HepG2 (cell line): ENCODE data around the gene OVCH1. TPM values are rescaled to one million over a fixed set of nuclear protein-coding genes. Genes with fewer than 3 reads are reported as not detected.

Source experiments
- ATAC-seq: fragments of 200-7000 bp; cut with Tn5 transposase; 3 replicates; pipeline ENCODE4 v1.9.1; 2020; ENCODE audit warnings: mild to moderate bottlenecking, moderate library complexity
- BruUV-seq: library from RNA; stranded (reverse); fragments of 400-500 nt; replicated peaks from 2 replicates; lab custom pipeline; 2021; lab: Mats Ljungman, UMichigan
- CTCF ChIA-PET: fragments of 300-600 bp; formaldehyde crosslinking; extraction: SDS; loops from one replicate; lab custom pipeline; 2021; ENCODE audit warnings: low total read pairs, inconsistent platforms, low intra/inter-chr PET ratio; lab: Yijun Ruan, JAX
- POLR2A ChIA-PET: fragments of 350-600 bp; sonication (Branson Sonifier 250); formaldehyde crosslinking; loops from one replicate; lab custom pipeline; 2020; ENCODE audit warnings: antibody characterized with exemption, inconsistent platforms; lab: Yijun Ruan, JAX
- DNase-seq: peaks from one replicate; pipeline ENCODE4 v3.0.0-alpha.2; 2015; ENCODE audit warnings: low spot score
- FAIRE-seq: peaks from 3 replicates; lab custom pipeline; 2011; peaks lifted over from hg19 to GRCh38; lab: Jason Lieb, UNC
- H2AFZ ChIP-seq: one replicate; pipeline ENCODE4 v1.6.1; 2011; ENCODE audit warnings: low read length, inconsistent platforms
- H3K27ac ChIP-seq: fragments of 300-600 bp; 3 replicates; pipeline ENCODE4 v1.8.0; 2011; ENCODE audit warnings: mixed run types, mild to moderate bottlenecking, mixed read lengths, low read length, inconsistent platforms; ENCODE audit not compliant: insufficient read depth; ENCODE audit errors: extremely low read length
- H3K27me3 ChIP-seq, 2 experiments: fragments of 200-600 bp in 1 of 2; 2 replicates in 1 of 2; 3 replicates in 1 of 2; pipeline versions ENCODE4 v1.6.0 to v1.8.0; 2011; ENCODE audit warnings: low read length in 2 of 2, mild to moderate bottlenecking in 2 of 2, moderate library complexity in 2 of 2, inconsistent platforms in 1 of 2; ENCODE audit not compliant: insufficient read depth in 2 of 2, control insufficient read depth in 1 of 2
- H3K36me3 ChIP-seq, 2 experiments: fragments of 200-600 bp in 1 of 2; replicated peaks in 1 of 2; 2 replicates in 1 of 2; 3 replicates in 1 of 2; pipeline versions ENCODE4 v1.5.1 to v1.8.0; 2011; ENCODE audit warnings: low read length in 2 of 2, inconsistent platforms in 1 of 2; ENCODE audit not compliant: insufficient read depth in 2 of 2, control insufficient read depth in 1 of 2
- H3K4me1 ChIP-seq: 2 replicates; pipeline ENCODE4 v1.5.1; 2012; ENCODE audit warnings: low read length, inconsistent platforms; ENCODE audit not compliant: insufficient read depth
- H3K4me2 ChIP-seq: 2 replicates; pipeline ENCODE4 v1.6.0; 2011; ENCODE audit warnings: low read depth, low read length, inconsistent platforms
- H3K4me3 ChIP-seq, 3 experiments: fragments of 200-600 bp in 1 of 3; sonication (generic), shearing (Covaris generic) in 1 of 3; replicated peaks in 1 of 3; 2 replicates each; pipeline ENCODE4 v1.5.1; 2011 to 2016; ENCODE audit warnings: low read length in 3 of 3, inconsistent platforms in 2 of 3, low read depth in 2 of 3, mild to moderate bottlenecking in 2 of 3, control low read depth in 1 of 3, mixed read lengths in 1 of 3; ENCODE audit not compliant: insufficient read depth in 1 of 3
- H3K79me2 ChIP-seq: one replicate; pipeline ENCODE4 v1.6.1; 2011; ENCODE audit warnings: low read length, inconsistent platforms; ENCODE audit not compliant: insufficient read depth
- H3K9ac ChIP-seq: 2 replicates; pipeline ENCODE4 v1.6.0; 2011; ENCODE audit warnings: mild to moderate bottlenecking, low read depth, low read length, inconsistent platforms; ENCODE audit not compliant: insufficient read depth
- H3K9me3 ChIP-seq: 2 replicates; pipeline ENCODE4 v1.5.1; 2012; ENCODE audit warnings: mild to moderate bottlenecking, low read length
- H4K20me1 ChIP-seq: 2 replicates; pipeline ENCODE4 v1.6.0; 2011; ENCODE audit warnings: inconsistent platforms, mild to moderate bottlenecking, low read length, moderate library complexity; ENCODE audit not compliant: insufficient read depth
- HNF4G ChIP-seq, 2 experiments: sonication (generic) in 1 of 2; formaldehyde crosslinking in 1 of 2; IDR thresholded peaks; 2 replicates each; pipeline versions ENCODE4 v1.4.0 to v1.6.1; 2011 to 2020; ENCODE audit warnings: borderline replicate concordance in 2 of 2, low read depth in 2 of 2, mild to moderate bottlenecking in 2 of 2, low read length in 1 of 2, missing genetic modification reagents in 1 of 2, moderate library complexity in 1 of 2
- SMYD3 ChIP-seq: sonication (generic); formaldehyde crosslinking; IDR thresholded peaks from 2 replicates; pipeline ENCODE4 v1.8.1; 2023; ENCODE audit warnings: mild to moderate bottlenecking, missing genetic modification reagents
- ZNF136 ChIP-seq: sonication (generic); formaldehyde crosslinking; IDR thresholded peaks from 2 replicates; pipeline ENCODE4 v1.8.1; 2022; ENCODE audit warnings: low read depth, mild to moderate bottlenecking, moderate library complexity, missing genetic modification reagents
- ZNF160 ChIP-seq: sonication (generic); formaldehyde crosslinking; IDR thresholded peaks from 2 replicates; pipeline ENCODE4 v1.8.0; 2022; ENCODE audit warnings: mild to moderate bottlenecking, inconsistent platforms, missing genetic modification reagents
- ZNF350 ChIP-seq: sonication (generic); formaldehyde crosslinking; IDR thresholded peaks from 2 replicates; pipeline ENCODE4 v1.4.0; 2020; ENCODE audit warnings: mild to moderate bottlenecking, low read depth, missing genetic modification reagents, borderline replicate concordance
- ZNF446 ChIP-seq: sonication (generic); formaldehyde crosslinking; IDR thresholded peaks from 2 replicates; pipeline ENCODE4 v1.5.0; 2020; ENCODE audit warnings: mild to moderate bottlenecking, missing genetic modification reagents
- ZNF629 ChIP-seq: sonication (generic); formaldehyde crosslinking; conservative IDR thresholded peaks from 2 replicates; pipeline ENCODE4 v1.5.0; 2020; ENCODE audit warnings: missing genetic modification reagents
- WGBS: methylation state at CpG from one replicate; pipeline ENCODE4 v1.1.6; 2017; ENCODE audit warnings: low lambda C conversion rate; 5-methylcytosine and 5-hydroxymethylcytosine counted together
- in situ Hi-C: cut with HindIII; loops from 2 replicates; pipeline ENCODE4 v1.10.0; 2017; ENCODE audit warnings: low pct_unique_long_range_greater_than_20kb; ENCODE audit not compliant: extremely low pct_ligation_motif_present
- intact Hi-C: fragments of 100-400 bp; cut with micrococcal nuclease; formaldehyde crosslinking; loops from one replicate; pipeline ENCODE4 v1.10.0; 2022; ENCODE audit not compliant: unreplicated experiment
- polyA plus RNA-seq, 8 experiments: library from polyadenylated mRNA; depleted of rRNA in 3 of 8; stranded (reverse) in 7 of 8; unstranded in 1 of 8; fragments of >200 nt; fragmentation: Illumina TruSeq in 4 of 8; extraction: Trizol in 4 of 8; gene quantifications; 2 replicates each; pipeline versions ENCODE4 v1.2.1 to v1.2.3, GENCODE V29; 2011 to 2016; ENCODE audit warnings: low read depth in 4 of 8, missing spikeins in 1 of 8, mixed read lengths in 1 of 8; ENCODE audit not compliant: insufficient read depth in 1 of 8
- total RNA-seq, 5 experiments: library from RNA; depleted of rRNA; stranded (reverse); fragments of >200 nt; fragmentation: Illumina TruSeq; extraction: Trizol; gene quantifications; 2 replicates each; pipeline ENCODE4 v1.2.3, GENCODE V29; 2016; ENCODE audit warnings: low read depth in 1 of 5
- TF ChIP-seq, protein P1 (sequence below): sonication (generic); formaldehyde crosslinking; IDR thresholded peaks from 2 replicates; pipeline ENCODE4 v1.4.0; 2020; ENCODE audit warnings: missing genetic modification reagents, borderline replicate concordance

OVCH1 gene
- total and polyA plus RNA-seq, 2 of the 13 experiments (the other 11 are each of a cell fraction or from before 2014, with no cell fraction given): not detected

DNA sequence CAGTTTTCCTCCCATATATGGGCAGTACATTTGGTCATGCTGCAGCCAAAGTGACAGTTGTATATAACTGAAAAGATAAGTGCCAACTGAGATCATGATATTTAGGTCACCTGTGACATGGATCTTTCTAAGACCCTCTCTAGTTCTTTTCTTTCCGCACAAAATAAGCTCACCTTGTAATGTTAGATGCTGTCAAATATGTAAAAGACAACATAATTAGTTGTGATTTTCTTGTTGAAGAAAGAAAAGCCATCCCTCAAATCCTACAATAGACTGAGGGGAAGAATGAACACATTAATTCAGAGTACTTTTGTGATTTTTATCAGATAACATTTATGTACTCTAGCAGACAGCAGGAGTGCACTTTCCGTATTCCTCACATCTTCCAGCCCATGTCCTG lies 37.4 kb downstream of the OVCH1 start:
- in situ Hi-C loops: no loop called here
- no peak overlapping the region for H3K4me3 ChIP-seq

More for the DNA sequence above, 37.4 kb downstream of the OVCH1 start:
- intact Hi-C loops: no loop called here
- 71% methylated on average over 2 of the region's 2 CpGs for WGBS
- POLR2A ChIA-PET: no interaction called here
- no peaks in the 10 kb centered on the region for H4K20me1 ChIP-seq
- no peak for FAIRE-seq
- CTCF ChIA-PET: no interaction called here
- H3K79me2 ChIP-seq: no peaks in the 10 kb centered on the region
- H3K9me3 ChIP-seq: no peaks in the 10 kb centered on the region
- DNase-seq: no peak
- TF ChIP-seq ZNF136 (CRISPR knock-in tag) (no peak), ZNF160 (CRISPR knock-in tag) (no peak), HNF4G (IDR thresholded peaks at IDR 0.05; ENCODE audit: borderline replicate concordance, low read depth, low read length) (no peak), HNF4G (CRISPR knock-in tag; IDR thresholded peaks at IDR 0.05; ENCODE audit: borderline replicate concordance, low read depth) (no peak), ZNF446 (no peak), SMYD3 (CRISPR knock-in tag) (no peak), ZNF629 (no peak), ZNF350 (CRISPR knock-in tag) (no peak)
- TF ChIP-seq, protein P1, sequence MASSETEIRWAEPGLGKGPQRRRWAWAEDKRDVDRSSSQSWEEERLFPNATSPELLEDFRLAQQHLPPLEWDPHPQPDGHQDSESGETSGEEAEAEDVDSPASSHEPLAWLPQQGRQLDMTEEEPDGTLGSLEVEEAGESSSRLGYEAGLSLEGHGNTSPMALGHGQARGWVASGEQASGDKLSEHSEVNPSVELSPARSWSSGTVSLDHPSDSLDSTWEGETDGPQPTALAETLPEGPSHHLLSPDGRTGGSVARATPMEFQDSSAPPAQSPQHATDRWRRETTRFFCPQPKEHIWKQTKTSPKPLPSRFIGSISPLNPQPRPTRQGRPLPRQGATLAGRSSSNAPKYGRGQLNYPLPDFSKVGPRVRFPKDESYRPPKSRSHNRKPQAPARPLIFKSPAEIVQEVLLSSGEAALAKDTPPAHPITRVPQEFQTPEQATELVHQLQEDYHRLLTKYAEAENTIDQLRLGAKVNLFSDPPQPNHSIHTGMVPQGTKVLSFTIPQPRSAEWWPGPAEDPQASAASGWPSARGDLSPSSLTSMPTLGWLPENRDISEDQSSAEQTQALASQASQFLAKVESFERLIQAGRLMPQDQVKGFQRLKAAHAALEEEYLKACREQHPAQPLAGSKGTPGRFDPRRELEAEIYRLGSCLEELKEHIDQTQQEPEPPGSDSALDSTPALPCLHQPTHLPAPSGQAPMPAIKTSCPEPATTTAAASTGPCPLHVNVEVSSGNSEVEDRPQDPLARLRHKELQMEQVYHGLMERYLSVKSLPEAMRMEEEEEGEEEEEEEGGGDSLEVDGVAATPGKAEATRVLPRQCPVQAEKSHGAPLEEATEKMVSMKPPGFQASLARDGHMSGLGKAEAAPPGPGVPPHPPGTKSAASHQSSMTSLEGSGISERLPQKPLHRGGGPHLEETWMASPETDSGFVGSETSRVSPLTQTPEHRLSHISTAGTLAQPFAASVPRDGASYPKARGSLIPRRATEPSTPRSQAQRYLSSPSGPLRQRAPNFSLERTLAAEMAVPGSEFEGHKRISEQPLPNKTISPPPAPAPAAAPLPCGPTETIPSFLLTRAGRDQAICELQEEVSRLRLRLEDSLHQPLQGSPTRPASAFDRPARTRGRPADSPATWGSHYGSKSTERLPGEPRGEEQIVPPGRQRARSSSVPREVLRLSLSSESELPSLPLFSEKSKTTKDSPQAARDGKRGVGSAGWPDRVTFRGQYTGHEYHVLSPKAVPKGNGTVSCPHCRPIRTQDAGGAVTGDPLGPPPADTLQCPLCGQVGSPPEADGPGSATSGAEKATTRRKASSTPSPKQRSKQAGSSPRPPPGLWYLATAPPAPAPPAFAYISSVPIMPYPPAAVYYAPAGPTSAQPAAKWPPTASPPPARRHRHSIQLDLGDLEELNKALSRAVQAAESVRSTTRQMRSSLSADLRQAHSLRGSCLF: no peak
- no peak overlapping the region for H2AFZ ChIP-seq
- no peak overlapping the region for H3K4me2 ChIP-seq
- H3K9ac ChIP-seq: no peak overlapping the region
- H3K36me3 ChIP-seq: no peaks in the 10 kb centered on the region
- H3K4me1 ChIP-seq: no peaks in the 10 kb centered on the region
- no peak for ATAC-seq
- BruUV-seq: no TSS peak
- no peak overlapping the region for H3K27ac ChIP-seq
- no peaks in the 10 kb centered on the region for H3K27me3 ChIP-seq
